HFF-Myc (cell line): Measurements from ENCODE around the gene CHDH.

ENCODE experiments used
- DNase-seq: peaks from one replicate; pipeline ENCODE4 v3.0.0-alpha.2; 2011; ENCODE audit warnings: low read depth; ENCODE audit errors: extremely low read depth
- H3K4me3 ChIP-seq: replicated peaks from 2 replicates; pipeline ENCODE4 v1.5.1; 2011; ENCODE audit warnings: low read depth, mild to moderate bottlenecking, control low read depth, low read length
- CTCF ChIP-seq: IDR thresholded peaks from 2 replicates; pipeline ENCODE4 v1.5.1; 2012; ENCODE audit warnings: mild to moderate bottlenecking, low read depth, low read length, control low read depth; ENCODE audit errors: missing control alignments

CHDH gene

GRCh38 chr3:53803816-53804695, 42.2 kb downstream of the CHDH start:
- TF ChIP-seq CTCF, result no peak
- no peak overlapping the region for H3K4me3 ChIP-seq

GRCh38 chr3:53803124-53803815, 42.9 kb downstream of the CHDH start:
- no peak for DNase-seq
- TF ChIP-seq CTCF, result no peak
- H3K4me3 ChIP-seq, result no peak overlapping the region

More at GRCh38 chr3:53803816-53804695, 42.2 kb downstream of the CHDH start:
- no peak for DNase-seq

GRCh38 chr3:53802256-53802880, 43.9 kb downstream of the CHDH start:
- TF ChIP-seq CTCF, result no peak
- no peak for DNase-seq

GRCh38 chr3:53801319-53801718, 44.9 kb downstream of the CHDH start:
- TF ChIP-seq CTCF, result no peak
- DNase-seq, result no peak
- no peak overlapping the region for H3K4me3 ChIP-seq

More at GRCh38 chr3:53802256-53802880, 43.9 kb downstream of the CHDH start:
- H3K4me3 ChIP-seq, result no peak overlapping the region

- H3K4me3 ChIP-seq, result no peak overlapping the region
- DNase-seq, result no peak
- TF ChIP-seq CTCF, result no peak
These were observed 45.9 kb downstream of the CHDH start for GRCh38 chr3:53800041-53800906.

- H3K4me3 ChIP-seq, result no peak overlapping the region
- no peak for TF ChIP-seq CTCF
- no peak for DNase-seq
These were observed 46.8 kb downstream of the CHDH start for GRCh38 chr3:53799338-53799865.
